Activated naive CD4-positive, alpha-beta T cell treated with anti-CD3 and anti-CD28 coated beads, Interleukin-2, amount 50 U/mL, for 24 hours (primary cell): ENCODE measurements around the gene SYCE3.
A peak's percentile ranks its signal among the peaks of the same experiment; 100 is the strongest.

Experiments
- H3K27ac Mint-ChIP-seq: one replicate; pipeline ENCODE4 v1.8.0; 2021; ENCODE audit warnings: mild to moderate bottlenecking, mixed read lengths
- H3K27me3 Mint-ChIP-seq: one replicate; pipeline ENCODE4 v1.8.0; 2021; ENCODE audit warnings: mixed read lengths
- H3K36me3 Mint-ChIP-seq: one replicate; pipeline ENCODE4 v1.8.0; 2021; ENCODE audit warnings: mixed read lengths
- H3K4me1 Mint-ChIP-seq: one replicate; pipeline ENCODE4 v1.8.0; 2021; ENCODE audit warnings: mixed read lengths
- H3K4me3 Mint-ChIP-seq: one replicate; pipeline ENCODE4 v1.8.0; 2021; ENCODE audit warnings: mild to moderate bottlenecking, mixed read lengths
- H3K9me3 Mint-ChIP-seq: one replicate; pipeline ENCODE4 v1.8.0; 2021; ENCODE audit warnings: mixed read lengths

The SYCE3 gene

GRCh38 chr22:50572965-50573364, 10.2 kb upstream of the SYCE3 start:
- Mint-ChIP-seq H3K27me3 (no peaks in the 10 kb centered on the region), H3K4me3 (no peak overlapping the region), H3K27ac (no peak overlapping the region), H3K36me3 (peaks cover 3% of the 10 kb centered on the region), H3K4me1 (peaks cover 9% of the 10 kb centered on the region), H3K9me3 (no peaks in the 10 kb centered on the region)

GRCh38 chr22:50571264-50572175, 8.8 kb upstream of the SYCE3 start:
- Mint-ChIP-seq H3K4me1 (no peaks in the 10 kb centered on the region), H3K27ac (no peak overlapping the region), H3K9me3 (no peaks in the 10 kb centered on the region), H3K27me3 (no peaks in the 10 kb centered on the region), H3K36me3 (peaks cover 3% of the 10 kb centered on the region), H3K4me3 (no peak overlapping the region)

DNA sequence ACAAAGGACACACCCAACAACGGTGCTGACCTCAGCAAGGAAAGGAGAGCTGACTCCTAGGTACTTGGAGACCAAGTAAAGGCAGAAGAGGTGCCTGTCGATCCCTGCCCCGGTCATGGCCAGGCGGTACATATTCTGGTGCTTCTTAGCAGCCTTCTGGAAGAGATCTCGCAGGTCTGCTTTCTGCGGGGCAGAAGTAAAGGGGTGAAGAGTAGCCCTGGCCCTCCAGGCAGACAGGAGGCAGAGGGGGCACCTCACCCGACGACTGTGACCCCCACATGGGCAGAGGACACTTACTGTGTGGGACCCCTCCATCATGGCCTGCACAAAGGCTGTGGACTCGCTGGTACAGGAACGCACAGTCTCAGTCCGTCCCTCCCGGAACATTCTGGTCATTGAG, 8.1 kb upstream of the SYCE3 start:
- no peaks in the 10 kb centered on the region for H3K27me3 Mint-ChIP-seq
- H3K4me3 Mint-ChIP-seq = no peak overlapping the region
- peaks cover 3% of the 10 kb centered on the region for H3K36me3 Mint-ChIP-seq
- H3K4me1 Mint-ChIP-seq = no peaks in the 10 kb centered on the region
- H3K27ac Mint-ChIP-seq = no peak overlapping the region
- H3K9me3 Mint-ChIP-seq = no peaks in the 10 kb centered on the region

DNA sequence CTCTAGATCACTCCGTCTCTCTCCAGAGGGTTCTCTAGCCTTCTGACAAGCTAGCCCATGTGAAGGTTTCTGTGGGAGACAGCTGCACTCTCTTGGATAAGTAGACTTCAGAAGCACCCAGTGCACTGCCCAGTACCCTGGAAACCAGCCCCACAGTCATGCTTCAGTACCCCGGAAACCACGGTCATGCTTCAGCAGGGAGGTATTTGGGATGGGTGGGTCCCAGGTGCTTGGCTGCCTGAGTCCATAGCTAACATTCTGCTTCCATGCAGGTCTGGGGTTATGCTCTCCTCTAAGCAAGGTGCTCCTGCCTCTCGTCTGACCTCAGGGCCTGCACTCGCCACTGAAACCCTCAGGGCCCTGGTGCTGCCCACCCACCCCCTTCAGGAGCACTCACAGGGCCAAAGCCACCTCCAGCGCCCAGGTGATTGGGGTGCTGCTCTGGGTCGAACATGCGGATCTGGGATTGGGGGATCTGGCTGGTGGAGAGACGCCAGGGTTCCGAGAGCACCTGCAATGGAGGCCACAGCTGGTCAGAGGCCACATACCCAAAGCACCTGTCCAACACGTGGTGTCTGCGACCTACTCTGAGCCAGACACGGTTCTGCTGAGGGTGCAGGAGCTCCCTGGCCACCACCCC, 7.3 kb upstream of the SYCE3 start:
- Mint-ChIP-seq H3K27ac (no peak overlapping the region), H3K36me3 (peaks cover 3% of the 10 kb centered on the region), H3K27me3 (no peaks in the 10 kb centered on the region), H3K4me3 (no peak overlapping the region), H3K9me3 (no peaks in the 10 kb centered on the region), H3K4me1 (no peaks in the 10 kb centered on the region)

- no peaks in the 10 kb centered on the region for H3K4me1 Mint-ChIP-seq
- no peak overlapping the region for H3K4me3 Mint-ChIP-seq
- H3K27ac Mint-ChIP-seq = no peak overlapping the region
- H3K9me3 Mint-ChIP-seq = no peaks in the 10 kb centered on the region
- no peaks in the 10 kb centered on the region for H3K27me3 Mint-ChIP-seq
- H3K36me3 Mint-ChIP-seq = peaks cover 3% of the 10 kb centered on the region
Measured at GRCh38 chr22:50569041-50569459, 6.3 kb upstream of the SYCE3 start.

GRCh38 chr22:50568626-50569025, 5.9 kb upstream of the SYCE3 start:
- Mint-ChIP-seq H3K4me1 (peaks cover under 1% of the 10 kb centered on the region), H3K4me3 (no peak overlapping the region), H3K27ac (no peak overlapping the region), H3K36me3 (peaks cover 3% of the 10 kb centered on the region), H3K27me3 (no peaks in the 10 kb centered on the region), H3K9me3 (no peaks in the 10 kb centered on the region)

- Mint-ChIP-seq H3K27me3 (no peaks in the 10 kb centered on the region), H3K4me3 (no peak overlapping the region), H3K36me3 (peaks cover 3% of the 10 kb centered on the region), H3K9me3 (no peaks in the 10 kb centered on the region), H3K27ac (no peak overlapping the region), H3K4me1 (peaks cover 9% of the 10 kb centered on the region)
Measured at GRCh38 chr22:50567721-50568252, 5.1 kb upstream of the SYCE3 start.

- Mint-ChIP-seq H3K27ac (no peak overlapping the region), H3K36me3 (peaks cover under 1% of the 10 kb centered on the region), H3K9me3 (no peaks in the 10 kb centered on the region), H3K4me3 (no peak overlapping the region), H3K27me3 (no peaks in the 10 kb centered on the region), H3K4me1 (peaks cover 24% of the 10 kb centered on the region)
Measured at GRCh38 chr22:50564289-50564688, 1.6 kb upstream of the SYCE3 start.

DNA sequence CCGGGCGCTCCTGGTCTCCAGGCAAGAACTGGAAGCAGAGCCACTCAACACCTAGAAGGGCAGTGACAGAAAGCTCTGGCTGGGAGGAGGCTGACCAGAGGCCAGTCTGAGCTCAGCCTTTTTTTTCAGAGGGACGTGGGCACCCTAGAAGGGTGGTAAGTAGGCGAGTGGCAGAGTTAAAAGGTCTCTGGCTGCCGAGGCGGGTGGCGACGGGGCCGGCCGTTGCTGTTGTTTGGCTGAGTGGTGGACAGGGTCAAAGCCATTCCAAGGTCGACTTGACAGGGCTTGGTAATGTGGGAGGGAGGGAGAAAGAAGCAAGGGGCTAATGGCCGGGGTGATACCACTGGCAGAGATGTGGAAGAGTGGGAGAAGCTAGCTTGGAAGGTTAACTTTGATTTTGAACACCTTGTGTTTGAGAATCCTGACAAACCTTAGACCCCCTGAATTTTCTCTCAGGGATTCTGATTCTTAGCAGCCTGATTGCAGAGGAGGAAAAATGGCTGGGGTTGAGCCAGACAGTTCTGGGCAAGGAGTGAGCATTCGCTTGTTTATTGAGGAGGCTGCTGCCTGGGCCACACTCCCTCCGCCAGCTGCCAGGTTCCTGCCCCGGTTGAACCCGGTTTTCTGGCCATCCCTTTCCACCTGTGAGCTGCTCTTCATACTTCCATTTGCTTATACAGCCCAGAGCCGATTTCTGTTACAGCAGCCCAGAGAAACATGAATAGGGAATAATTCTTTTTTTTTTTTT, 868 bp upstream of the SYCE3 start:
- no peaks in the 10 kb centered on the region for H3K36me3 Mint-ChIP-seq
- H3K4me3 Mint-ChIP-seq = peak overlapping the region; percentile 94
- H3K4me1 Mint-ChIP-seq = peaks cover 24% of the 10 kb centered on the region
- H3K27ac Mint-ChIP-seq = peak overlapping the region; percentile 32
- no peaks in the 10 kb centered on the region for H3K27me3 Mint-ChIP-seq
- H3K9me3 Mint-ChIP-seq = no peaks in the 10 kb centered on the region

DNA sequence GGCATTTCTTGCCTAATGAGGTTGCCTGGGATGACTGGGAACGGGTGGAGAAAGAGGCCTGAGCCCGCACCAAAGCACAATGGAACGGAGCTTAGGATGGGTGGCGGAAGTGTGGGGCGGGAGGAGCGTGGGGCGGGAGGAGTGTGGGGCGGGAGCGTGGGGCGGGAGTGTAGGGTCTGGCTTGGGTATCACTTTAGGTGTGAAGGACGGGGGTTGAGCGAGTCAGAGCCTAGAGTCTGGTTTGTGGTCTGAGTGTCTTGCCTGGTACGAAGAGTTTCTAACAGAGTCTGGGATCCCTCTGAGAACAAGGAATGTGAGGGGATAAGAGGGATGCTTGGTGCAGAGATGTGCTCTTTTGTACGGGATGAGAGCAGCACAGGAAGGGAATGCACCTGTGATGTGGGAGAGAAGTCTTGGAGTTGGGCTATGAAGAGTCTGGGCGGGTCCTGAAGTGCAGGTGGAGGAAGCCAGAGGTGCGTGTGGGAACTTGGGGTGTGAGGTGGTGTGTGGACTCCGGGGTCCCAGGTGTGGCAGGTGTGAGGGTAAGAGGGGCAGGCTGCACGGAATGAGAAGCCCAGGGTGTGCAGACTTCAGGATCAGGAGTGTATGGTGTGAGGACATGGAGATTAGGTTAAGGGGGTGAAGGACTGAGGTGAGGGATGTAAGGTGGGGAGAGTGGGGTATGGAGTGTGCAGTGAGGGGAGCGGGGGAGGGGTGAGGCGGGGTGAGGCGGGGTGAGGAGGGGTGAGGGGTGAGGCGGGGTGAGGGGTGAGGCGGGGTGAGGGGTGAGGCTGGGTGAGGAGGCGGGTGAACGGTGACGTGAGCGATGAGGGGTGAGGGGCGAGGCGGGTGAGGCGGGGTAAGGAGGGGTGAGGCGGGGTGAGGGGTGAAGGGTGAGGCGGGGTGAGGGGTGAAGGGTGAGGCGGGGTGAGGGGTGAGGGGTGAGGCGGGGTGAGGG, 1.0 kb downstream of the SYCE3 start:
- H3K9me3 Mint-ChIP-seq = no peaks in the 10 kb centered on the region
- peaks cover 24% of the 10 kb centered on the region for H3K4me1 Mint-ChIP-seq
- peak overlapping the region; percentile 76 for H3K4me3 Mint-ChIP-seq
- no peaks in the 10 kb centered on the region for H3K27me3 Mint-ChIP-seq
- H3K36me3 Mint-ChIP-seq = no peaks in the 10 kb centered on the region
- peak overlapping the region; percentile 26 for H3K27ac Mint-ChIP-seq

- H3K4me3 Mint-ChIP-seq = no peak overlapping the region
- no peaks in the 10 kb centered on the region for H3K36me3 Mint-ChIP-seq
- H3K4me1 Mint-ChIP-seq = peaks cover 24% of the 10 kb centered on the region
Measured at GRCh38 chr22:50560034-50560433, 2.7 kb downstream of the SYCE3 start.

GRCh38 chr22:50556703-50557102, 6.0 kb downstream of the SYCE3 start:
- H3K27me3 Mint-ChIP-seq = no peaks in the 10 kb centered on the region
- no peak overlapping the region for H3K27ac Mint-ChIP-seq
- no peaks in the 10 kb centered on the region for H3K9me3 Mint-ChIP-seq
- peaks cover 15% of the 10 kb centered on the region for H3K4me1 Mint-ChIP-seq
- no peaks in the 10 kb centered on the region for H3K36me3 Mint-ChIP-seq
- no peak overlapping the region for H3K4me3 Mint-ChIP-seq

More at GRCh38 chr22:50560034-50560433, 2.7 kb downstream of the SYCE3 start:
- H3K27me3 Mint-ChIP-seq = no peaks in the 10 kb centered on the region
- H3K27ac Mint-ChIP-seq = no peak overlapping the region
- H3K9me3 Mint-ChIP-seq = no peaks in the 10 kb centered on the region

DNA sequence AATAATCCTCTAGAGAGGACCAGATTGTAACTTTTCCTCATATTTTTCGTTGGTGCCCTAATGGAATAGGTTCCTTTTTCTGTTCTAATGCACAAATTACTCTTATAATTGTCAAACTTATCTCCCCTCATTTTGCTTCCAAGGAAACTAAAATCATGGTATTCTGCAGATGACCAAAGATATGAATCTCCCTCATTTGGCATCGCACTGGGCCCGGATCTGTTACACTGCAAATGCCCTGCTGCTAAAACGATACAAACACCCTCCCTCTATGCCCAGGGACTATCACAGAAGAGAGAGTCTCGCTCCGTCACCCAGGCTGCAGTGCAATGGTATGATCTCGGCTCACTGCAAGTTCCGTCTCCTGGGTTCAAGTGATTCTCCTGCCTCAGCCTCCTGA, 9.4 kb downstream of the SYCE3 start:
- Mint-ChIP-seq H3K27me3 (no peaks in the 10 kb centered on the region), H3K4me3 (no peak overlapping the region), H3K27ac (no peak overlapping the region), H3K9me3 (no peaks in the 10 kb centered on the region), H3K36me3 (no peaks in the 10 kb centered on the region), H3K4me1 (peaks cover 19% of the 10 kb centered on the region)

- H3K4me3 Mint-ChIP-seq = no peak overlapping the region
- no peaks in the 10 kb centered on the region for H3K36me3 Mint-ChIP-seq
- no peaks in the 10 kb centered on the region for H3K9me3 Mint-ChIP-seq
- peaks cover 19% of the 10 kb centered on the region for H3K4me1 Mint-ChIP-seq
- H3K27me3 Mint-ChIP-seq = no peaks in the 10 kb centered on the region
- no peak overlapping the region for H3K27ac Mint-ChIP-seq
Measured at GRCh38 chr22:50551160-50551752, 11.5 kb downstream of the SYCE3 start.
